Breast epithelium (tissue), 3 donors: Measurements from ENCODE around the gene EDAR.

Experiments used
- CTCF ChIP-seq, 3 donors: fragments of 450-650 bp; IDR thresholded peaks; one replicate each; pipeline ENCODE4 v1.5.1; 2016 to 2017; ENCODE audit warnings: antibody characterized with exemption in 3 of 3, mild to moderate bottlenecking in 3 of 3, moderate library complexity in 3 of 3
- POLR2A ChIP-seq: fragments of 450-650 bp; IDR thresholded peaks from one replicate; pipeline ENCODE4 v1.6.1; 2016; ENCODE audit warnings: antibody characterized with exemption, mild to moderate bottlenecking, moderate library complexity
- POLR2AphosphoS5 ChIP-seq, 3 donors: sonication (generic); formaldehyde crosslinking; IDR thresholded peaks; one replicate each; pipeline ENCODE4 v1.6.1; 2017; ENCODE audit warnings: antibody characterized with exemption in 3 of 3

GRCh38 chr2:109029490-109030201 lies 40.6 kb upstream of the EDAR start:
- no peak for TF ChIP-seq CTCF (IDR thresholded peaks at IDR 0.05)
- TF ChIP-seq POLR2A = no peak
- TF ChIP-seq POLR2AphosphoS5 (IDR thresholded peaks at IDR 0.05) = no peak
